Endodermal cell (in vitro differentiated cells): Measurements from ENCODE around the gene OPRM1. TPM values are rescaled to one million over a fixed set of nuclear protein-coding genes. Genes with fewer than 3 reads are reported as not detected.
A peak's percentile ranks its signal among the peaks of the same experiment; 100 is the strongest.

ENCODE experiments used
- DNase-seq: peaks from one replicate; pipeline ENCODE4 v3.0.0-alpha.2; 2017
- H3K27ac ChIP-seq: 2 replicates; pipeline ENCODE4 v1.5.1; 2013; ENCODE audit warnings: mild to moderate bottlenecking, low read depth, low read length, moderate library complexity
- H3K27me3 ChIP-seq: 2 replicates; pipeline ENCODE4 v1.6.1; 2013; ENCODE audit warnings: mild to moderate bottlenecking, low read length, moderate library complexity; ENCODE audit not compliant: insufficient read depth, control insufficient read depth, poor library complexity, severe bottlenecking
- H3K36me3 ChIP-seq: 2 replicates; pipeline ENCODE4 v1.7.0; 2013; ENCODE audit warnings: mild to moderate bottlenecking, low read length, moderate library complexity; ENCODE audit not compliant: control insufficient read depth, insufficient read depth
- H3K4me1 ChIP-seq: one replicate; pipeline ENCODE4 v1.7.0; 2013; ENCODE audit warnings: low read length; ENCODE audit not compliant: control insufficient read depth, insufficient read depth
- H3K4me3 ChIP-seq: 2 replicates; pipeline ENCODE4 v1.5.1; 2013; ENCODE audit warnings: mild to moderate bottlenecking, low read length, moderate library complexity
- H3K9ac ChIP-seq: 2 replicates; pipeline ENCODE4 v1.6.1; 2013; ENCODE audit warnings: mild to moderate bottlenecking, low read length, moderate library complexity; ENCODE audit not compliant: poor library complexity, severe bottlenecking; ENCODE audit errors: extremely low read depth
- H3K9me3 ChIP-seq: 2 replicates; pipeline ENCODE4 v1.6.1; 2013; ENCODE audit warnings: mild to moderate bottlenecking, low read length, moderate library complexity; ENCODE audit not compliant: control insufficient read depth
- H3K27ac Mint-ChIP-seq: 2 replicates; pipeline ENCODE4 v1.8.0; 2020; ENCODE audit warnings: mixed read lengths
- H3K27me3 Mint-ChIP-seq: 2 replicates; pipeline ENCODE4 v1.8.0; 2021; ENCODE audit warnings: mild to moderate bottlenecking, mixed read lengths; ENCODE audit not compliant: insufficient read depth
- H3K36me3 Mint-ChIP-seq: 2 replicates; pipeline ENCODE4 v1.8.0; 2020; ENCODE audit warnings: low read depth, mixed read lengths
- H3K4me1 Mint-ChIP-seq: 2 replicates; pipeline ENCODE4 v1.8.0; 2020; ENCODE audit warnings: mixed read lengths
- H3K4me3 Mint-ChIP-seq: 2 replicates; pipeline ENCODE4 v1.8.0; 2020; ENCODE audit warnings: mild to moderate bottlenecking, moderate library complexity, mixed read lengths
- H3K9me3 Mint-ChIP-seq: 2 replicates; pipeline ENCODE4 v1.8.0; 2020; ENCODE audit warnings: mild to moderate bottlenecking, mixed read lengths
- WGBS, 2 experiments: methylation state at CpG; one replicate each; pipeline versions ENCODE4 v1.1.5 to v1.1.7; 2013; ENCODE audit warnings: missing lambda C conversion rate in 2 of 2, mixed read lengths in 1 of 2; ENCODE audit not compliant: insufficient coverage in 1 of 2, insufficient read length in 1 of 2; 5-methylcytosine and 5-hydroxymethylcytosine counted together
- total RNA-seq, 2 donors: library from RNA; stranded (reverse); fragmentation: NEBNext Ultra II Directional in 1 of 2; extraction: Animal tissue kit (Norgen Biotek cat#: 25700) in 1 of 2; gene quantifications; 2 replicates in 1 of 2; 3 replicates in 1 of 2; pipeline ENCODE4 v1.2.1, GENCODE V29; 2021
- TF ChIP-seq, protein P1 (sequence below): fragments of 200-600 bp; sonication (generic); conservative IDR thresholded peaks from 2 replicates; pipeline ENCODE4 v1.5.0; 2021; ENCODE audit warnings: antibody characterized with exemption, mild to moderate bottlenecking

OPRM1 gene
- total RNA-seq, 2 donors from 2014 or later = not detected

DNA sequence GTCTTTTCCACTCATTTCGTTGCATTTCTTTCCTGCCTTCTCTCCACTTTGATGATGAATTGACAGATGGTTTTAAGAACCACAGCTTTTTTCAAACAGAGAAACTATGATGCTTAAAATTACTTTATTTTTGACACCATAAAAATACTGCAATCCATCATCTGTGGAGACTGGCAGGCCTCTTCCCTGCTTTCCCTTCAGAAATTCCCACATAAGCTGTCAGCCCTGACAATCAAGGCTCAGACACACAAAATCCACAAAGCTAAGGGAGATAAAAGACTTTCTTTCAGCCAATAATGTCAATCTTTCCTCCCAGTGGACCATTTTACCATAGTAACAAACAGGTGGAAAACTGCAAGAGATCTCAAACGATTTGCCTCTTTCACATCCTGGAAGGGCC, 235.1 kb downstream of the OPRM1 start:
- Mint-ChIP-seq H3K4me1 (no peaks in the 10 kb centered on the region), H3K9me3 (no peaks in the 10 kb centered on the region), H3K27me3 (no peaks in the 10 kb centered on the region), H3K36me3 (no peaks in the 10 kb centered on the region), H3K4me3 (no peak overlapping the region), H3K27ac (no peak overlapping the region)
- 82 to 93% methylated on average over 1 to 2 of the region's 2 CpGs for WGBS, 2 experiments
- TF ChIP-seq, protein P1, sequence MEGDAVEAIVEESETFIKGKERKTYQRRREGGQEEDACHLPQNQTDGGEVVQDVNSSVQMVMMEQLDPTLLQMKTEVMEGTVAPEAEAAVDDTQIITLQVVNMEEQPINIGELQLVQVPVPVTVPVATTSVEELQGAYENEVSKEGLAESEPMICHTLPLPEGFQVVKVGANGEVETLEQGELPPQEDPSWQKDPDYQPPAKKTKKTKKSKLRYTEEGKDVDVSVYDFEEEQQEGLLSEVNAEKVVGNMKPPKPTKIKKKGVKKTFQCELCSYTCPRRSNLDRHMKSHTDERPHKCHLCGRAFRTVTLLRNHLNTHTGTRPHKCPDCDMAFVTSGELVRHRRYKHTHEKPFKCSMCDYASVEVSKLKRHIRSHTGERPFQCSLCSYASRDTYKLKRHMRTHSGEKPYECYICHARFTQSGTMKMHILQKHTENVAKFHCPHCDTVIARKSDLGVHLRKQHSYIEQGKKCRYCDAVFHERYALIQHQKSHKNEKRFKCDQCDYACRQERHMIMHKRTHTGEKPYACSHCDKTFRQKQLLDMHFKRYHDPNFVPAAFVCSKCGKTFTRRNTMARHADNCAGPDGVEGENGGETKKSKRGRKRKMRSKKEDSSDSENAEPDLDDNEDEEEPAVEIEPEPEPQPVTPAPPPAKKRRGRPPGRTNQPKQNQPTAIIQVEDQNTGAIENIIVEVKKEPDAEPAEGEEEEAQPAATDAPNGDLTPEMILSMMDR = no peak
- H3K4me1 ChIP-seq = no peaks in the 10 kb centered on the region
- no peak overlapping the region for H3K4me3 ChIP-seq
- H3K27me3 ChIP-seq = no peaks in the 10 kb centered on the region
- no peak for DNase-seq
- no peak overlapping the region for H3K27ac ChIP-seq
- H3K9me3 ChIP-seq = no peaks in the 10 kb centered on the region
- H3K36me3 ChIP-seq = no peaks in the 10 kb centered on the region
- H3K9ac ChIP-seq = no peak overlapping the region

DNA sequence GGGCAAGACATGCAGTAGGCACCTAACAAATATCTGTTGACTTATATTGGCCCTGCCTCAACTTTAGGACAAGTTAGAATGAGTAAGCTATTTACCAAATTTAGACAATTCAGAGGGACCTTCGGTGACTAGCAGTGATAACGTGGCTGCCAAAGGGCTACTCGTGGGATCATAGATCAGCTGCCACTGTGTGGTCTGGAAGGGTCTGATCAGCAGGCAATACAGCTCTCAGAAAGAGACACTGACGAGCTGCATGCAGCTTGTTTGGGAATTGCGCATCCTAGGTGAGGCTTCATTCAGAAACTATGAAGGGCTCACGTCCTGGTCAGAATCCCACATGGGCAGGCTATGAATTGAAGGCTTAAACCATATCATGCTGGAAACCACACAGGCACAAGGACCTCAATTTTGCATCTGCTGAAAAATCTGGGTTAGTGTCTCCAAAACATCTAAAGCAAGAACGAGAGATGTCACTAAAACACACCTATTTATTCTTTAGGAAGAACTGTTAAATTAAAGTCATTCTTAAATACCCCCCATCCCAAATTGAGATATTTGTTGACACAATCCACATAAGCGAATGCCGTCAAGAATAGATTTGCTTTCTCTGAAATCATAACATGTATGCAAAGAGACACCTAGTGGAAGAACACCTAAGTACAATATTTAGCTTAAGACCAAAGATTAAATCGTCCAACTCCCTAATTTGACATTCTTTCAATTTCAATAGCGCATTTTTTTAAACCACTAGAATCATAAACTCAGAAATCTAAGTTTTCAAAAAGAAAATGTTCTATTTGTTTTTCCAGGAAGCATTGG, 238.0 kb downstream of the OPRM1 start:
- no peak for DNase-seq
- Histone ChIP-seq H3K4me3 (no peak overlapping the region), H3K27me3 (no peaks in the 10 kb centered on the region), H3K36me3 (no peaks in the 10 kb centered on the region), H3K4me1 (no peaks in the 10 kb centered on the region), H3K9ac (no peak overlapping the region), H3K9me3 (no peaks in the 10 kb centered on the region), H3K27ac (no peak overlapping the region)
- H3K27ac Mint-ChIP-seq = no peak overlapping the region
- 78 to 83% methylated on average over 9 to 11 of the region's 11 CpGs for WGBS, 2 experiments
- no peaks in the 10 kb centered on the region for H3K36me3 Mint-ChIP-seq
- H3K4me1 Mint-ChIP-seq = no peaks in the 10 kb centered on the region
- TF ChIP-seq, protein P1 = peak; percentile 68
- no peaks in the 10 kb centered on the region for H3K27me3 Mint-ChIP-seq
- H3K9me3 Mint-ChIP-seq = no peaks in the 10 kb centered on the region
- H3K4me3 Mint-ChIP-seq = no peak overlapping the region

DNA sequence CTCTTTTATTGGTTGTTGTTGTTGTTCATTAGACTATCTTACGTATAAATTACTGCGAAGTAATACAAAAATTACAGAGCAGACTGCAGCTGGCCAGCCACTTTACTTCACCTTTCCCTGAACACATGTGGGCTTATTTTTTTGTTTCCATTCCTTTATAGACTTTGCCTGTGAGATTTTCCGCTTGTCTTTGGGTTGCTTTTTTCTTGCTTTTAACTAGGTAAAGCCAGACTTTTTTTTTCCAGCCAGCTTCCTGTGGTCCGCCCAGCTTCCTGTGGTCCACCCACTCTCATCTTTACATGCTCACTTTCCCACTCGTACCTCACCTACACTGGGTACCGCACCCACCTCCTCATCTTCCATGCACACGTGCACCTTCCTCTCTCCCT, 238.6 kb downstream of the OPRM1 start:
- H3K9ac ChIP-seq = no peak overlapping the region
- Mint-ChIP-seq H3K27me3 (no peaks in the 10 kb centered on the region), H3K9me3 (peaks cover 1% of the 10 kb centered on the region), H3K4me3 (no peak overlapping the region), H3K4me1 (no peaks in the 10 kb centered on the region), H3K36me3 (peaks cover 1% of the 10 kb centered on the region), H3K27ac (no peak overlapping the region)
- no peak overlapping the region for H3K27ac ChIP-seq
- no peaks in the 10 kb centered on the region for H3K27me3 ChIP-seq
- H3K9me3 ChIP-seq = no peaks in the 10 kb centered on the region
- no peaks in the 10 kb centered on the region for H3K4me1 ChIP-seq
- TF ChIP-seq, protein P1 = peak; percentile 4
- no peak for DNase-seq
- no peaks in the 10 kb centered on the region for H3K36me3 ChIP-seq
- 71 to 93% methylated on average over 1 to 7 of the region's 7 CpGs for WGBS, 2 experiments
- H3K4me3 ChIP-seq = no peak overlapping the region
